ENCODE data around the gene SFN. TPM values are rescaled to one million over a fixed set of nuclear protein-coding genes. Genes with fewer than 3 reads are reported as not detected.
"Not testable (repeated sequence)": the region's sequence is repeated elsewhere in the genome, so short reads cannot be mapped to it uniquely, and the experiment has no call there.

Gene SFN
- total RNA-seq, 1 donor from 2014 or later = 47.5 TPM

DNA sequence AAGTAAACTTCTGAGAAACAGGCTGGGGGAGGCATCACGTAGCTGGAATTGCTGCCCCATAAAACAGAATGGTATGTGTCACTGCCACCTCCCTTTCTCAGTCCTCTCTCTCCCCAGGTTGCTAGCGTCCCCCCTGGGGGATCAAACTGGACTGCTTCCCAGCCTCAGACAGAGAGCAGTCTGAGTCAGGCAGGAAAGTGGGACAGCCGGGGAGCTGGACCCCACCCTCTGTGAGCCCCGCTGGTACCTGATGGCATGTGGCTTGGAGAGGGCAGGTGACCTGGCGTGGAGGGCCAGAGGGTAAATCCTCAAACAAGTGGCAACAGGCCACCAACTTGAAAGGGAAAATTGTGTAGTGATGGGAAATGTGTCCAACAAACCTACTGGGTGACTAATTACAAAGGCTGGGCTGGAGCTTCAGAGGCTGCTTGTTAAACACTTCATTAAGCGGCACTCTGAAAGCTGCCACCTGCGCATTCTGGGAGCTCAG, 1.0 kb upstream of the SFN start:
- peaks cover 23% of the 10 kb centered on the region for H3K4me1 ChIP-seq
- no peaks in the 10 kb centered on the region for H3K27me3 ChIP-seq (ENCODE audit: low read depth)
- TF ChIP-seq CTCF (IDR thresholded peaks at IDR 0.05) = no peak
- DNase-seq (no peak), ATAC-seq (peak in 1 of 2 donors; percentile 2)
- intact Hi-C loops (cut with DNase I) = no loop called here
- peak overlapping the region; percentile 99 for H3K27ac ChIP-seq
- H3K36me3 ChIP-seq = peaks cover 5% of the 10 kb centered on the region
- no peaks in the 10 kb centered on the region for H3K9me3 ChIP-seq
- H3K4me3 ChIP-seq = no peak overlapping the region

DNA sequence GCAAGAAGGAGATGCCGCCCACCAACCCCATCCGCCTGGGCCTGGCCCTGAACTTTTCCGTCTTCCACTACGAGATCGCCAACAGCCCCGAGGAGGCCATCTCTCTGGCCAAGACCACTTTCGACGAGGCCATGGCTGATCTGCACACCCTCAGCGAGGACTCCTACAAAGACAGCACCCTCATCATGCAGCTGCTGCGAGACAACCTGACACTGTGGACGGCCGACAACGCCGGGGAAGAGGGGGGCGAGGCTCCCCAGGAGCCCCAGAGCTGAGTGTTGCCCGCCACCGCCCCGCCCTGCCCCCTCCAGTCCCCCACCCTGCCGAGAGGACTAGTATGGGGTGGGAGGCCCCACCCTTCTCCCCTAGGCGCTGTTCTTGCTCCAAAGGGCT, 732 bp downstream of the SFN start:
- H3K9me3 ChIP-seq = no peaks in the 10 kb centered on the region
- peaks cover 27% of the 10 kb centered on the region for H3K4me1 ChIP-seq
- no peak for ATAC-seq
- H3K27ac ChIP-seq = peak overlapping the region; percentile 99
- H3K27me3 ChIP-seq (ENCODE audit: low read depth) = no peaks in the 10 kb centered on the region
- H3K36me3 ChIP-seq = no peaks in the 10 kb centered on the region
- DNase-seq = no peak
- peak overlapping the region; percentile 79 for H3K4me3 ChIP-seq
- no peak for TF ChIP-seq CTCF (IDR thresholded peaks at IDR 0.05)
- intact Hi-C loops (cut with DNase I) = no loop called here

GRCh38 chr1:26864610-26865480, 1.9 kb downstream of the SFN start:
- DNase-seq (peak; percentile 97), ATAC-seq (peak; percentile 95 to 96)
- intact Hi-C loops (cut with DNase I) = no loop called here
- Histone ChIP-seq H3K9me3 (no peaks in the 10 kb centered on the region), H3K27ac (peak overlapping the region; percentile 99), H3K4me3 (peak overlapping the region; percentile 79), H3K27me3 (ENCODE audit: low read depth) (no peaks in the 10 kb centered on the region), H3K4me1 (peaks cover 27% of the 10 kb centered on the region), H3K36me3 (no peaks in the 10 kb centered on the region)
- no peak for TF ChIP-seq CTCF (IDR thresholded peaks at IDR 0.05)

DNA sequence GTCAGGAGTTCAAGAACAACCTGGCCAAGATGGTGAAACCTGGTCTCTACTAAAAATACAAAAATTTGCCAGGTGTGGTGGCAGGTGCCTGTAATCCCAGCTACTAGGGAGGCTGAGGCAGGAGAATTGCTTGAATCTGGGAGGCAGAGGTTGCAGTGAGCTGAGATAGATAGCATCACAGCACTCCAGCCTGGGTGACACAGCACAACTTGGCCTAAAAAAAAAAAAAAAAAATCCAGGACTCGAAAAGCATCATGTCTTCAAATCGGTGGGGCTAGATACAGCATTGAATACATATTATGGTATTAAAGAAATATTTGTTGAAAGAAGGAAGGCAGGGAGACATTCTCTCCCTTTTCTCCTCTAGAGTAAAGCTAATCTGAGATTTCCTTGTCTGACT, 10.1 kb downstream of the SFN start:
- H3K36me3 ChIP-seq = peaks cover 12% of the 10 kb centered on the region
- intact Hi-C loops (cut with DNase I); DNase-seq; H3K27ac ChIP-seq; H3K9me3 ChIP-seq; H3K4me3 ChIP-seq; H3K27me3 ChIP-seq (ENCODE audit: low read depth); H3K4me1 ChIP-seq; ATAC-seq: not testable (repeated sequence)

DNA sequence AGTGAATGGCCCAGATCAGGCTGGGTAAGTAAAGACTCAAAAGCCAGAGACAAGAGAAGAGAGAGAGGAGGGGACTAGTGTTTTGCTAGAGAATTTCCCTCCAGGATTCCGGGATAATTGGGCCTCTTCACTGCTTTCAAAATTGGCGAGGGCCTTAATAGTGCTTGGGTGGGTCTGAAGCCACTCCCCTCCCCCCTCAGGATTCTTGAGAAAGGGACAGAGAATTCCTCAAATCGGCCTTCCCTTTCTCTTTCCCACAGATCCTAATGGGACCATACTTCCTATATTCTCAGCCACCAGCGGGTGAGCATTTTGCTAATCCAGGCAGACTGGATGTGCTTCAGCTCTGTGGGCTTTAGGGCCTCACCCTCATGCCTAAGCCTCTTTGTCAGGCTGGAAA, 11.9 kb downstream of the SFN start:
- no peak overlapping the region for H3K27ac ChIP-seq
- intact Hi-C loops (cut with DNase I) = no loop called here
- H3K4me3 ChIP-seq = no peak overlapping the region
- H3K9me3 ChIP-seq = no peaks in the 10 kb centered on the region
- peaks cover 3% of the 10 kb centered on the region for H3K4me1 ChIP-seq
- H3K36me3 ChIP-seq = peaks cover 30% of the 10 kb centered on the region
- no peaks in the 10 kb centered on the region for H3K27me3 ChIP-seq (ENCODE audit: low read depth)
- TF ChIP-seq CTCF (IDR thresholded peaks at IDR 0.05) = no peak
- no peak for ATAC-seq
- no peak for DNase-seq

DNA sequence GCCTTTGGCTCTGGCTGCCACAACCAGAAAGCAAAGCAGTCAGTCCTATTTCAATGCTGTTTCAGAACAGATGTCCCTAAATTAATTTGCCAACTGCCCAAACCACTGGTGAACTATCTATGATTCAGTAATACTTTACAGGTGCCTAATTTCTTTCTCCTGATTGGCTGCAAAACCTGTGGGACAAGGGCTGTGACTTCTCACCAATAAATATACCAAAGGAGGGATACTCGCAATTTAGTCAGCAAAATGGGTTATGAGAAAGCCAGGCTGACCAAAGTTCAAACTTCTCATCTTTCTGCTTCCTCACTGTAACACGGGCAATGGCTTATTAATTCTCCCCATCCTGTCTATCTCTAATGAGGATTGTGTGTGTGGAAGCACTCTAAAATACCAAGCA, 14.4 kb downstream of the SFN start:
- DNase-seq (no peak), ATAC-seq (no peak)
- Histone ChIP-seq H3K27me3 (ENCODE audit: low read depth) (no peaks in the 10 kb centered on the region), H3K4me1 (peaks cover 3% of the 10 kb centered on the region), H3K36me3 (peaks cover 54% of the 10 kb centered on the region), H3K4me3 (no peak overlapping the region), H3K27ac (no peak overlapping the region), H3K9me3 (no peaks in the 10 kb centered on the region)
- intact Hi-C loops (cut with DNase I) = no loop called here
- TF ChIP-seq CTCF (IDR thresholded peaks at IDR 0.05) = no peak
